Activated naive CD4-positive, alpha-beta T cell treated with anti-CD3 and anti-CD28 coated beads for 36 hours (primary cell): ENCODE results near the gene FADS6. TPM values are rescaled to one million over a fixed set of nuclear protein-coding genes. Genes with fewer than 3 reads are reported as not detected.

Experiments used
- CTCF ChIA-PET: fragments of 350-600 bp; sonication (Branson Sonifier 250); formaldehyde crosslinking; loops from one replicate; lab custom pipeline; 2021; ENCODE audit warnings: antibody characterized with exemption; lab: Charles Lee
- DNase-seq: peaks from one replicate; pipeline ENCODE4 v3.0.0-alpha.2; 2020
- H3K27ac Mint-ChIP-seq: one replicate; pipeline ENCODE4 v1.8.0; 2021; ENCODE audit warnings: mild to moderate bottlenecking, mixed read lengths
- H3K27me3 Mint-ChIP-seq: one replicate; pipeline ENCODE4 v1.8.0; 2021; ENCODE audit warnings: low read depth, mixed read lengths
- H3K36me3 Mint-ChIP-seq: one replicate; pipeline ENCODE4 v1.8.0; 2021; ENCODE audit warnings: low read depth, mixed read lengths
- H3K4me1 Mint-ChIP-seq: one replicate; pipeline ENCODE4 v1.8.0; 2021; ENCODE audit warnings: low read depth, mixed read lengths
- H3K4me3 Mint-ChIP-seq: one replicate; pipeline ENCODE4 v1.8.0; 2021; ENCODE audit warnings: mild to moderate bottlenecking, moderate library complexity, mixed read lengths
- H3K9me3 Mint-ChIP-seq: one replicate; pipeline ENCODE4 v1.8.0; 2021; ENCODE audit warnings: mixed read lengths
- intact Hi-C: fragments of 100-400 bp; cut with micrococcal nuclease; formaldehyde crosslinking; loops from one replicate; pipeline ENCODE4 v1.15.1; 2023
- total RNA-seq, 2 experiments: library from RNA; stranded (reverse); gene quantifications; one replicate each; pipeline ENCODE4 v1.2.3, GENCODE V29; 2021

FADS6 gene
- total RNA-seq, 2 experiments from 2014 or later: not detected

DNA sequence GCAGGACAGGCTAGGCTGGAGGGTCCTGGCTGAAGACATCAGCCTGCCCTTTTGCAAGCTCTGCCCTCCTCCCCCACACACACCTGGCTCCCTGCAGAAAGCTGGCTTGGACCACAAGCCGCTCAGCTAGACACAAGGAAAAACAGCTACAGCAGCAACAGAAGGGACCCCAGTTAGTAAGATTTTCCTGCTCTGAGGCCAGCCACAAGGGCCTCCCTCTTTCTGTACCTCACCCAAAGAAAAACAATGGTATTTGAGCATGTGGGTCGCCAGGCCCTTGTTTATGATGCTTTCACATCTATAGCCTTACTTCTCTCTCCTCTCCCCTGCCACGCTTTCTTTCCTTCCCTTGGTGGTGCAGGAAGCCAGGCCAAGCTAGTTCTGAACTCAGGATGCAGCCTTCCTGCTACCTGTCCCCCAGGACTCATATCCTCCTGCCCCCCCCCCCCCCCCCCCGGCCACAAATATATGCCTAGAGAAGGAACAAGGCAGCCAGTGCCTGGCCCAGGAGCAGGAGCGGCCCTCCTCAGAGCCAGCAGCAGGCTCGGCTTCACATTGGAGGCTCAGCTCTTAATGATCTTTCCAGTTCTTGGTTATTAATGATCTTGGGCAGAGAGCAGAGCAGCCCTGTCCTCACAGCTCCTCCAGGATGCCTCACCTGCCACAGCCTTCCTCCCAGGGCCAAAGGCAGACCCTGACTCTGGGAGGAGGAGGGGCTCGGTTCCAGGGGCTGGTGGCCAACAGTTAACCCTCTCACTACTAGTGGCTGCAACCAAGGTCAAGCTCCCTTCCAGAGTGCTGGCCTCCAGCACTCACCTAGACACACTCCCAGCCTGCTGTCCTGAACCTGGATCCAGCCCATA is 53.2 kb downstream of the FADS6 start:
- Mint-ChIP-seq H3K27ac (no peak overlapping the region), H3K36me3 (peaks cover 10% of the 10 kb centered on the region), H3K27me3 (peaks cover 10% of the 10 kb centered on the region), H3K4me3 (no peak overlapping the region), H3K4me1 (peaks cover 13% of the 10 kb centered on the region), H3K9me3 (no peaks in the 10 kb centered on the region)
- intact Hi-C loops: no loop called here
- DNase-seq: no peak
- CTCF ChIA-PET: interaction anchor here (0.6 to 3.8 kb wide), 4 partner anchors 22 to 93 kb away, joined by 3 to 15 read pairs (median 3); no protein-coding TSS in a partner anchor

DNA sequence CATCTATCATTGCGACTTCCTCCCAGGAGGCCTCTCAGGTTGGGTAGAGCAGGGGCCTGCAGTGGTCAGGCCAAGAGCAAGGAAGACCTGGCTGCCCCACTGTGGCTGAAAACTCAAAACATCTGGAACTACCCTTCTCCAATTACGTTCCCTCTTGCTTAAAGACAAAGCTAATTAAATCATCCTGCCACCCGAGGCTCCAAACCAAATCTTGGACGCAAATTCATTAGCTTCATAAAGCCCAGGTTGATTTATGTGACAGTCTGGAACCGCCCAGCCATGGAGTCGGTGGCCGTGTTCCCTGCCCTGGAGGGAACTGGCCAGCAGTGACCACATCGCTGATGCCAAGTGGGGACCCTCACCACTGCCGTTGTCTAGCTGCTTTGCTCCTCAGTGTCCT is 55.2 kb downstream of the FADS6 start:
- Mint-ChIP-seq H3K36me3 (peaks cover 10% of the 10 kb centered on the region), H3K27ac (no peak overlapping the region), H3K4me3 (no peak overlapping the region), H3K4me1 (peaks cover 13% of the 10 kb centered on the region), H3K27me3 (peaks cover 5% of the 10 kb centered on the region), H3K9me3 (no peaks in the 10 kb centered on the region)
- CTCF ChIA-PET: interaction anchor here (1.0 to 3.8 kb wide), 2 partner anchors 47 to 161 kb away, joined by 3 to 15 read pairs; no protein-coding TSS in a partner anchor
- DNase-seq: no peak
- intact Hi-C loops: no loop called here

DNA sequence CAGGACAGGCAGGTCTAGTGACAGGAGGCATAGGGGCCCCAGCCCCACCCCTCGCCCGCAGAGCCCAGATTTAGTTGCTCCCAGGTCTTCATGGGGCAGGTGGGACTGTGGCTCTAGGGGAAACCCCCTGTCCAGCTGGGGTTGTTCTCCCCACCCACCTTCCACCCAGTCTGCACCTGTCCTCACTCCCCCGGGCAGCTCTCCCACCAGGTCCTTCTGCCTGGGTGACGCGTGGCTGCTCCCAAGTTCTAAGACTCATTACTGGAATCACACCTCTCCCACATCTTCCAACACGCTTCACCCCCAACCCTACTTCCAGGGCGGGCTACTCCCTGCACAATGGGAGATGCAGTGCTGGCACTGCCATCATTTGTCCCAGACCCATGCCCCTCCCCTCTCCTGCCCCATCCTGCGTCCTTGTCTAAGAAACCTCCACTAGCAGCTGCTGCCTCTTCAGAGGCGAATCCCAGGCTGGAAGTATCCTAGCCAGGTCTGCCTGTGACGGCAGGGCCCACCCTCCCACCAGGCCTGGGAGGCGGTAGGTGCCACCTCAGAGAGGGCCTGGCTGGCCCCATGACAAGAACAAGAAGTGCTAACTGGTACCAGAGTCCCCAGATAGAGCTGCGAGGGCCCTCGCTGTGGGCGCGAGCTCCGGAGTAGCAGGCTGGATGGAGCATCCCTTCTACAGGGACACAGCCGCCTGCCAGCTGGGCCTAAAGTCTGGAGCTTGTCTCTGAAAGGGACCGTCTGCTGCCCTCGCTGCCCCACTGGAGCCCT is 56.6 kb downstream of the FADS6 start:
- CTCF ChIA-PET: no interaction called here
- peaks cover 10% of the 10 kb centered on the region for H3K36me3 Mint-ChIP-seq
- H3K27ac Mint-ChIP-seq: no peak overlapping the region
- DNase-seq: no peak
- intact Hi-C loops: no loop called here
- H3K9me3 Mint-ChIP-seq: no peaks in the 10 kb centered on the region
- H3K27me3 Mint-ChIP-seq: peaks cover 3% of the 10 kb centered on the region
- no peak overlapping the region for H3K4me3 Mint-ChIP-seq
- peaks cover 9% of the 10 kb centered on the region for H3K4me1 Mint-ChIP-seq

DNA sequence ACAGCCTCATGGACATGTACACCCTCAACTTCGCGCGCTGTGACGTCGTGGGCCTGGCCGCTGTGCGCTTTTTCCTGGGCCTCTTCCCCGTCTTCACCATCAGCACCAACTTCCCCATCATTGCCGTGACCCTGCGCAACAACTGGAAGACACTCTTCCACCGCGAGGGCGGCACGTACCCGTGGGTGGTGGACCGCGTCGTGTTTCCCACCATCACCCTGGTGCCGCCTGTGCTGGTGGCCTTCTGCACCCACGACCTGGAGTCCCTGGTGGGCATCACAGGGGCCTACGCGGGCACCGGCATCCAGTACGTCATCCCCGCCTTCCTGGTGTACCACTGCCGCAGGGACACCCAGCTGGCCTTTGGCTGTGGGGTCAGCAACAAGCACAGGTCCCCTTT is 57.2 kb downstream of the FADS6 start:
- CTCF ChIA-PET: no interaction called here
- DNase-seq: no peak
- Mint-ChIP-seq H3K27ac (no peak overlapping the region), H3K4me1 (peaks cover 7% of the 10 kb centered on the region), H3K36me3 (peaks cover 10% of the 10 kb centered on the region), H3K9me3 (no peaks in the 10 kb centered on the region), H3K27me3 (peaks cover 2% of the 10 kb centered on the region), H3K4me3 (no peak overlapping the region)
- intact Hi-C loops: no loop called here

DNA sequence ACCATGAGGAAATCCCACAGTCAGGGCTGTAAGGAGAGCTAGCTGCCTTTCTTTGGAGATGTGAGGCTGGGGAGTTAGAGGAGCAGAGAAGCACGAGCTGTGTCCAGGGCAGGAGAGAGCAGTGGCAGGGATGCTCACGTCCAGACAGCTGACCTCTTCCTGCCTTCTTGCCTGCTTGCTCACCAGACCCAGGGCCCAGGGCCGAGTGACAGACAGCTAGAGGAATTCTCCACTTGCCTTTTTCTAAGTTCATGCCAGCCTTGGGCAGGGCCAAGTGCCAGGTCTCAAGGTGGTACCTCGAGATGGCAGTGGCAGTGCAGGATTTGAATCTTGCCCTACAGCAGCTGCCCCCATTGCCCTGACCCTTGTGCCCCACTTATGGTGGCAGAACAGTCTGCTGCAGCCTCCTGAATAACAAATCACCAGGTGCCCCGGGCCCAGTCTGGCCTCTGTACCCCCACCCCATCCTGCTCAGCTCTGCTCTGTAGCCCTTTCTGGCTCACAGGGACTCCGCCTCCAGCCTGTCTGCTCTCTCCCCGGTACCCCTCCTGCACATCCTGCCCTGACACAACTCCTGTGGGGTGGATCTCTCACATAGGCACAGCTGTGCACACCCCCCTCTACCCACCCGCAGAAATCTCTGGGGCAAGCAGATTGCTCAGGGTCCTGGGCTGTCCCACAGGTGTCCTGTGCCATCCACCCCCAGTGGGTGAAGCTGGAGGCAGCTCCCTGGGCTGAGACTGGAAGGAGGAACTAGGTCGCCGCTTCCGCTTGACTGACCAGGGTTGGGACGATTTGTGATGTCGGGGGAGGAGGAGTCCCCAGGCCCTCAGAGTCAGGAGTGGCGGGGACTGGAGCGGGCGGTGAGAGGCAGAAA is 59.7 kb downstream of the FADS6 start:
- no peaks in the 10 kb centered on the region for H3K4me1 Mint-ChIP-seq
- CTCF ChIA-PET: interaction anchor here (0.6 to 1.6 kb wide), 4 partner anchors 43 to 159 kb away, joined by 3 to 4 read pairs (median 4); no protein-coding TSS in a partner anchor
- no peak overlapping the region for H3K27ac Mint-ChIP-seq
- H3K36me3 Mint-ChIP-seq: peaks cover 10% of the 10 kb centered on the region
- no peak for DNase-seq
- intact Hi-C loops: no loop called here
- no peaks in the 10 kb centered on the region for H3K9me3 Mint-ChIP-seq
- H3K27me3 Mint-ChIP-seq: no peaks in the 10 kb centered on the region
- no peak overlapping the region for H3K4me3 Mint-ChIP-seq

DNA sequence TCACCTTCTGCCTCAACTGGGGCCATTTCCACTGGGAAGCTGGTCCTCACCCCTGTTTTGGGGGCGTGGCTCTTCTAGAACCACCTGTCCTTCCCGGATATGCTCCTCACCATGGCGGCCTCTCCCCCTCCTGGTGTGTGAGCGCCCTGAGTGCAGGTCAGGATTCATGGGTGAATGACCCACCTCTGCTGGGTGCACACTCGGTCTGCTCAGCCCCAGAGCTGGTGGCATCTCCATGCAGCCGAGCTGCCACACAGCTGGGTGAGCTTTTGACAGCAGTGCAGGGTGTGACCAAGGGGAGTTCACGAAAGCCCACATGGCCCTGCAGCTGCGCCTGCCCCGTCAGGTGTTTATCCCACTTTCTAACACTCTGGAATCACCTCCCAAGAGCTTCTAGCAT is 61.0 kb downstream of the FADS6 start:
- DNase-seq: no peak
- H3K27me3 Mint-ChIP-seq: no peaks in the 10 kb centered on the region
- peaks cover 10% of the 10 kb centered on the region for H3K36me3 Mint-ChIP-seq
- no peak overlapping the region for H3K27ac Mint-ChIP-seq
- intact Hi-C loops: no loop called here
- CTCF ChIA-PET: interaction anchor here (0.6 to 1.1 kb wide), 2 partner anchors 41 to 42 kb away, joined by 3 to 5 read pairs; no protein-coding TSS in a partner anchor
- no peak overlapping the region for H3K4me3 Mint-ChIP-seq
- no peaks in the 10 kb centered on the region for H3K9me3 Mint-ChIP-seq
- H3K4me1 Mint-ChIP-seq: no peaks in the 10 kb centered on the region

DNA sequence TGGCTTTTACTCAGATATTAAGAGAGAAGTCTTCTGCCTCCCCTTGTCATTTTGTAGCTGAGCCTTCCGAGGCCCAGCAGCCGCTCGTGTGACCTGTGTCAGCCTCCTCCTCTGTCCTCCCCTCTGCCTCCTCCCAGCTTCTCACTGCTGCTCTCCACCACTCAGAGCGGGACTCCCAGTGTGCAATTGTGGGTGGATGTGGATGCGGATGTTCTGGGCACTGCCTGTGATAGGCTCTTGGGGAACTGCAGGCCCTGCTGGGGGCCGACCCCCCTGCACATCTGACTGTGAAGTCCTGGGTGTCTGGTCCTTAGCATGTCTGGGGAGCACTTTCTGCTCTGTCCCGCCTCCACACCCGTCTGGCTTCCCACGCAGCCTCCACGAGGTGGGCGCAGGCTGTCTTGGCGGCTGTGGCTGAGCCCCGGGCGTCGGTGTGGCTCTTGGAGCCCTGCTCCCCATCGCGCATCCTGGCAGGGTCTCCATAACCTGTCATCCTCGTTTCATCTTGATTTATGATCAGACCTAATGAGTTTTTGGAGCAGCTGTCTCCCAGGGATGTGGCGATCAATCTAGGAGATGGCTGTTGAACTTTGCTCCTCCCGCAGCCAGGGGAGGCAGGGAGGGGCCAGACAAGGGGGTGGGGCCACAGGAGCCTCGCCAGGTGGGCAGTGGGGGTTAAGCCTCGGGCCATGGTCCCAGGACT is 61.8 kb downstream of the FADS6 start:
- H3K4me1 Mint-ChIP-seq: no peaks in the 10 kb centered on the region
- H3K27ac Mint-ChIP-seq: no peak overlapping the region
- no peak overlapping the region for H3K4me3 Mint-ChIP-seq
- no peaks in the 10 kb centered on the region for H3K27me3 Mint-ChIP-seq
- H3K36me3 Mint-ChIP-seq: peaks cover 7% of the 10 kb centered on the region
- DNase-seq: no peak
- intact Hi-C loops: no loop called here
- no peaks in the 10 kb centered on the region for H3K9me3 Mint-ChIP-seq
- CTCF ChIA-PET: interaction anchor here (0.6 to 1.5 kb wide), 2 partner anchors 34 to 43 kb away, joined by 3 to 5 read pairs; no protein-coding TSS in a partner anchor

DNA sequence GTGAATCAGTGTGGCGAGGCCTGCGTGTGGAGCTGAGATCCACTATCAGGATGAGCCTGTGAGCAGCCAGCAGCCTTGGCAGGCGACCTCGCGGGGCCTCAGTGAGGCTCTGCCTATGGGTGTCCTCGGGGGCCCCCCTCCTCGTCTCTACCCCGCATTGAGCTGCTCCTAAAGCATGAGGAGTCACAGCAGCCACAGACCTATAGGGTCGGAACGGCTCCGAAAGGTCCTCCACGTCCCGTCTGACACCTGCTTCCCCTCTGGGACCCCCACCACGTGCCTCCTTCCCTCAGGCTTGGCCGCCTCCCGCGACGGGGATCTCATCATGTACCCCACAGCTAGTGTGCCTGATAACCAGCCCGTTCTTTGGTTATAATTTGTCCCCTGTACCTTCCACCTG is 62.6 kb downstream of the FADS6 start:
- CTCF ChIA-PET: interaction anchor here (0.6 to 1.5 kb wide), 2 partner anchors 35 to 65 kb away, joined by 3 read pairs; no protein-coding TSS in a partner anchor
- H3K4me3 Mint-ChIP-seq: no peak overlapping the region
- no peaks in the 10 kb centered on the region for H3K4me1 Mint-ChIP-seq
- H3K27ac Mint-ChIP-seq: no peak overlapping the region
- no peaks in the 10 kb centered on the region for H3K9me3 Mint-ChIP-seq
- no peak for DNase-seq
- no peaks in the 10 kb centered on the region for H3K27me3 Mint-ChIP-seq
- peaks cover under 1% of the 10 kb centered on the region for H3K36me3 Mint-ChIP-seq
- intact Hi-C loops: no loop called here

DNA sequence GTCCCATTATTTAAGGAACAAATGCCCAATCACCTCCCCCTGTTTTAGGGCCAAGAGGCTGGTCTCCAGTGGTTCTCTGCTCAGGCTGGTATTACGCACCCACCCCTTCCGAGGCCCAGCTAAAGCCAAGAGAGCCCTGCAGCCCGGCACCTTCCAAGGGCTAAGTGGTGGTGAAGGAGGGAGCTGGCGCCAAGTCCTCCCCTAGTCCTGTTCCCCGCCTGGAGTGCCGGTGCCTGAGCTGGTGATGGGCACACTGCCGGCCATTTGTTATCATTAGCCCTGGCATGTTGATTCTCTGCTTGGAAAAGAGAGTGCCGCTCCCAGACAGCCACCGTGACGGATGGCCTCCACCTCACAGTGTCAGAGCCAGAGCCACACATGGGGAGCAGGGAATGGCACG is 65.6 kb downstream of the FADS6 start:
- Mint-ChIP-seq H3K27me3 (no peaks in the 10 kb centered on the region), H3K36me3 (peaks cover 3% of the 10 kb centered on the region)

More for the DNA sequence above, 65.6 kb downstream of the FADS6 start:
- no peaks in the 10 kb centered on the region for H3K4me1 Mint-ChIP-seq
- CTCF ChIA-PET: interaction anchor here (1.1 kb wide), 1 partner anchor 37 kb away, joined by 3 read pairs; no protein-coding TSS in a partner anchor
- H3K4me3 Mint-ChIP-seq: no peak overlapping the region
- intact Hi-C loops: no loop called here
- H3K9me3 Mint-ChIP-seq: no peaks in the 10 kb centered on the region
- DNase-seq: no peak
- no peak overlapping the region for H3K27ac Mint-ChIP-seq
